Activated T-helper 2 cell treated with anti-CD3 and anti-CD28 coated beads, Interferon-gamma antibody, Interleukin-2, Interleukin-4, amounts not matched to agents 10 μg/mL and 5 μg/mL and 100 μg/mL, durations not matched to agents 14 hours and 24 hours and 36 hours (primary cell): ENCODE data around the gene SLC5A1. TPM values are rescaled to one million over a fixed set of nuclear protein-coding genes. Genes with fewer than 3 reads are reported as not detected.

Experiments used
- DNase-seq: peaks from one replicate; pipeline ENCODE4 v3.0.0; 2021; ENCODE audit warnings: low spot score
- H3K27ac Mint-ChIP-seq: one replicate; pipeline ENCODE4 v1.8.0; 2021; ENCODE audit warnings: mixed read lengths
- H3K27me3 Mint-ChIP-seq: one replicate; pipeline ENCODE4 v1.8.0; 2021; ENCODE audit warnings: low read depth, mixed read lengths
- H3K36me3 Mint-ChIP-seq: one replicate; pipeline ENCODE4 v1.8.0; 2021; ENCODE audit warnings: low read depth, mixed read lengths
- H3K4me1 Mint-ChIP-seq: one replicate; pipeline ENCODE4 v1.8.0; 2021; ENCODE audit warnings: low read depth, mixed read lengths
- H3K4me3 Mint-ChIP-seq: one replicate; pipeline ENCODE4 v1.8.0; 2021; ENCODE audit warnings: low read depth, mild to moderate bottlenecking, moderate library complexity, mixed read lengths
- H3K9me3 Mint-ChIP-seq: one replicate; pipeline ENCODE4 v1.8.0; 2021; ENCODE audit warnings: mixed read lengths
- intact Hi-C: fragments of 100-400 bp; cut with micrococcal nuclease; formaldehyde crosslinking; loops from one replicate; pipeline ENCODE4 v1.15.1; 2023
- total RNA-seq: library from RNA; stranded (reverse); gene quantifications from 2 replicates; pipeline ENCODE4 v1.2.3, GENCODE V29; 2022

SLC5A1 gene
- not detected in 2 replicates for total RNA-seq

DNA sequence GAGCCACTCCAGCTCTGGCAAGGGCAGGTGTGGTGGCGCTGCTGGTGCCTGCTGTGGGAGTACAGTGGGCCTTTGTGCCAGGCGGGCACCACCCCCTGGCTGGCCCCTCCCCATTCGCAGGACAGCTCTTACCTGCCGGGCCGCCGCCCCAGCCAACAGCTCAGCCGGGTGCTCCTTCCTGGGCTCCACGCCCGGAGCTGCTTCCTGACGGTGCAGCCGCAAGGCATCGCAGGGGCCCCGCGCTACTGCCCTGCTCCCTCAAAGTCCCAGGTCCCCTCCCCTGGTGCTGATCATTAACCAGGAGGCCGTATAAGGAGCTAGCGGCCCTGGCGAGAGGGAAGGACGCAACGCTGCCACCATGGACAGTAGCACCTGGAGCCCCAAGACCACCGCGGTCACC lies at the start of gene SLC5A1:
Gene SLC5A1 (plus strand): TSS at position 338 of the 400 bp plus-strand sequence. CDS start 21 bp downstream, at position 359.
- Mint-ChIP-seq H3K4me1 (no peaks in the 10 kb centered on the region), H3K36me3 (no peaks in the 10 kb centered on the region), H3K27me3 (peaks cover 71% of the 10 kb centered on the region), H3K27ac (no peak within 1 kb of the TSS), H3K9me3 (no peaks in the 10 kb centered on the region), H3K4me3 (no peak within 1 kb of the TSS)
- no peak for DNase-seq
- intact Hi-C loops, result no loop called here

DNA sequence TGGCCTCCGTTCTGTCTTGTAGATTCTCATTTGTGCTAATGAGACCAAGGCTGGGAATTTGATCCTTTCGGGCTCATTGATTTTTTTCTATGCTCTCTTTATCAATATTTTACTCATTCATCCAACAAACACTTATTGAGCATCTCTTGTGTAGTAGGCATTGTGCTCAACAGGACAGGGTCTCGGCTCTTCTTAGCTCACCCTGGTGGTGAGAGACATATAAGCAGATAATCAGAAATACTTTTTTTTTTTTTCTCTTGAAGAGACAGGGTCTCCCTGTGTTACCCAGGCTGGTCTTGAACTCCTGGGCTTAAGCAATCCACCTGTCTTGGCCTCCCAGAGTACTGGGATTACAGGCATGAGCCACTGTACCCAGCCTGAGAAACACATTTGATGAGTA lies 48.0 kb upstream of the SLC5A1 start:
- H3K27me3 Mint-ChIP-seq, result peaks cover 10% of the 10 kb centered on the region
- no peak overlapping the region for H3K4me3 Mint-ChIP-seq
- DNase-seq, result no peak

DNA sequence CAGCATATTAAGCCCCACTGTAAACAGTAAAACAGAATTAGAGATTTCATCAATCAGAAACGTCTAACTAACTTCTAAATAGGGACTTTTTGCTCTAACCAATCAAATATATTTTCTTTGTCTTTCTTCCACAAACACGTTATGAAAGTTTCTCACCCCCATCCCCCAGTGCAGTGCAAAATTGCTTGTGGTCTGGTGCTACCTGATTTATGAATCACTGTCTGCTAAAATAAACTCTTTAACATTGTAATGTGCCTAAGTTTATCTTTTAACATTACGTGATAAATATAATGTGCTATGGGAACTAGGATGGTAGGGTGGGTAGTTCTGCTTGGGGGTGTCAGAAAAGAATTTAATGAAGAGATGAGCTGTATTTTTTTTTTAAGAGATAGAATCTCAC lies 47.3 kb upstream of the SLC5A1 start:
- Mint-ChIP-seq H3K27ac (no peak overlapping the region), H3K4me3 (no peak overlapping the region), H3K36me3 (no peaks in the 10 kb centered on the region), H3K27me3 (peaks cover 5% of the 10 kb centered on the region), H3K9me3 (no peaks in the 10 kb centered on the region), H3K4me1 (no peaks in the 10 kb centered on the region)
- intact Hi-C loops, result no loop called here
- no peak for DNase-seq

More for the DNA sequence above, 48.0 kb upstream of the SLC5A1 start:
- Mint-ChIP-seq H3K36me3 (no peaks in the 10 kb centered on the region), H3K27ac (no peak overlapping the region), H3K4me1 (no peaks in the 10 kb centered on the region), H3K9me3 (no peaks in the 10 kb centered on the region)
- intact Hi-C loops, result no loop called here

DNA sequence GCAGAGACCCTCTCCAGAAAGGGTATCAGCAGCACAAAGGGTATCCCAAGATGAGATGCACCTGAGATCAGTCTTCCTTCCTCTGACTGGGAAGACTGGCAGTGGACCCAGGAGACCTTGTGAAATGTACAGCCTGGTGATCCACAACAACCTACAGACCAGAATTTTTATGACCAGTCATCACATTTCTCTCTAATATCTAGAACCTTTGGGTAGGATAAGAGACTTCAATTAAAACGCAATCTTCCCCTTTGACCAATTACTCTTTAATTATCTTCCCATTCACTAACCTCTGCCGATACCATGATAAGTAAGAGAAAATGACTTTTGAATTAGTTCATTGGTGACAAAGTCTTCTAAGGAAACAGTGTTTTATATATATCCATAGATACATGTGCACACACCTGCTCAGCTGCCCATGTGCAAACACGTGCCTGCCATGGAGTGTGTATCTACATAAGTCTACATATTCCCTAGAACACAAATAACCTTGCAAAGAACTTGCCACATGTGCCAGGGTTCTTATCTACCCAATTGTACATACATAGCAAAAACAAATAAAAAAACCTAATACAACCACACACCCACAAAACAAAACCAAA lies 44.2 kb upstream of the SLC5A1 start:
- Mint-ChIP-seq H3K27me3 (peaks cover 5% of the 10 kb centered on the region), H3K36me3 (no peaks in the 10 kb centered on the region), H3K4me1 (no peaks in the 10 kb centered on the region), H3K4me3 (no peak overlapping the region), H3K27ac (no peak overlapping the region), H3K9me3 (no peaks in the 10 kb centered on the region)
- no peak for DNase-seq
- intact Hi-C loops, result no loop called here

DNA sequence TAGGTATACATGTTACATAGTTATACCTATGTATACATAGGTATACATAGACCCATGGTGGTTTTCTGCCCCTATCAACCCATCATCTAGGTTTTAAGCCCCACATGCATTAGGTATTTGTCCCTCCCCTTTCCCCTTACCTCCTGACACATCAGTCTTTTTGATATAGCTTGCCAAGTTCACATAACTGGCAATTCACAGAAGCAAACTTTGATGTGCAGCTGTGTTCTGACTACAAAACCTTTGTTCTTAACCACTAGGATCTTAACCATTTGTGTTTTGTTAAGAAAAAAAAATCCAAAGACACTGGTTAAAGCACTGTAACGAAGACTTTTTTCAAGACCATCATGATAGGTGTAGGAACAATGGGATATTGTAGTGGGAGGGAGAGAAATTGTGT lies 42.9 kb upstream of the SLC5A1 start:
- H3K4me1 Mint-ChIP-seq, result no peaks in the 10 kb centered on the region
- no peak for DNase-seq
- no peaks in the 10 kb centered on the region for H3K9me3 Mint-ChIP-seq
- H3K36me3 Mint-ChIP-seq, result no peaks in the 10 kb centered on the region
- peaks cover 7% of the 10 kb centered on the region for H3K27me3 Mint-ChIP-seq
- no peak overlapping the region for H3K27ac Mint-ChIP-seq
- H3K4me3 Mint-ChIP-seq, result no peak overlapping the region
- intact Hi-C loops, result no loop called here

DNA sequence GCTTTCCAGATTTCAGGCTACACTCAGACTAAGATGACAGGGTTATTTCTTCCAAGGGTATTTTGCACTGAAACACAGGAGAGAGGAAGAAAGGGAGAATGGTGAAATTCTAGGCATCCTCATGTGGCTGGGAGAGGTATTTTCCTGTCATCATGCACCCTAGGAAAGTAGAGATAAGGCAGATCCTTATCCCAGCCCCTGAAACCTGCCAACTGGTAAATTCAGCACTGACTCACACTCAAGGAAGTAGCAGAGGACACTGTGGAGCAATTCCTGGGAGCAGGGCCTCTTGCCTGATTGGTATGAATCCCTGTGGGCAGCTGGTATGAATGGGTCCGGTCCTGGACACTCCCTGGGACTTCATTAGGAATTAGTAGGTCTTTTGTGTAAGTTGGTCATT lies 37.6 kb upstream of the SLC5A1 start:
- H3K36me3 Mint-ChIP-seq, result no peaks in the 10 kb centered on the region
- intact Hi-C loops, result no loop called here
- peaks cover 9% of the 10 kb centered on the region for H3K27me3 Mint-ChIP-seq
- H3K27ac Mint-ChIP-seq, result no peak overlapping the region
- DNase-seq, result no peak
- no peaks in the 10 kb centered on the region for H3K9me3 Mint-ChIP-seq
- no peaks in the 10 kb centered on the region for H3K4me1 Mint-ChIP-seq
- H3K4me3 Mint-ChIP-seq, result no peak overlapping the region

DNA sequence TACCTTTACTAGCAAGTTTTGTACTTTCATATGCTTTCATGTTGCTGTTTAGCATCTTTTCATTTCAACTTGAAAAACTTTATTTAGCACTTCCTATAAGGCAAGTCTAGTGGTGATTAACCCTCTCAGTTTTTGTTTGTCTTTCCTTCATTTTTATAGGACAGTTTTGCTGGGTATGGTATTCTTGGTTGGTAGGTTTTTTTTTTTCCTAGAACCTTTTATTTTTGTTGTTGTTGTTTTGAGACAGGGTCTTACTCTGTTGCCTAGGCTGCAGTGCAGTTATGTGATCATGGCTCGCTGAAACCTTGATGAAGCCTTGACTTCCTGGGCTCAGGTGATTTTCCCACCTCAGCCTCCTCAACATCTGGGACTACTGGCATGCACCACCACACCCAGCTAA lies 29.9 kb upstream of the SLC5A1 start:
- Mint-ChIP-seq H3K36me3 (peaks cover 4% of the 10 kb centered on the region), H3K27me3 (peaks cover 10% of the 10 kb centered on the region)

DNA sequence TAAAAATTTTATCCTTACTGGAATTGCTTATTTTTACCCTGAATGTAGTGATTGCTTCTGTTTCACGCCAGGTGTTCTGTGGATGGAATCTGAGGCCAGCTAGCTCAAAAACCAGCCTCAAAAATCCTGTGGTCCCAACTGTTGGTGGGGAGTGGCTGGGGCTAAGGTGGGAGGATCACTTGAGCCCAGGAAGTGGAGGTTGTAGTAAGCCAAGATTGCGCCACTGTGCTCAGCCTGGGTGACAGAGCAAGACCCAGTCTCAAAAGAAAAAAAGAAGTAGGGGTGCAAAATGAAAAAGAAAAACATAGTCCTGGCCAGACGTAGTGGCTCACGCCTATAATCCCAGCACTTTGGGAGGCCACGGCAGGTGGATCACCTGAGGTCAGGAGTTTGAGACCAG lies 27.0 kb upstream of the SLC5A1 start:
- peaks cover 11% of the 10 kb centered on the region for H3K4me1 Mint-ChIP-seq
- peaks cover 15% of the 10 kb centered on the region for H3K27me3 Mint-ChIP-seq
- intact Hi-C loops, result no loop called here
- peaks cover 4% of the 10 kb centered on the region for H3K36me3 Mint-ChIP-seq
- DNase-seq, result no peak
- H3K27ac Mint-ChIP-seq, result no peak overlapping the region
- H3K9me3 Mint-ChIP-seq, result peaks cover 26% of the 10 kb centered on the region
- no peak overlapping the region for H3K4me3 Mint-ChIP-seq

More for the DNA sequence above, 29.9 kb upstream of the SLC5A1 start:
- Mint-ChIP-seq H3K4me3 (no peak overlapping the region), H3K27ac (no peak overlapping the region), H3K9me3 (peaks cover 26% of the 10 kb centered on the region), H3K4me1 (peaks cover 4% of the 10 kb centered on the region)
- intact Hi-C loops, result no loop called here
- no peak for DNase-seq

DNA sequence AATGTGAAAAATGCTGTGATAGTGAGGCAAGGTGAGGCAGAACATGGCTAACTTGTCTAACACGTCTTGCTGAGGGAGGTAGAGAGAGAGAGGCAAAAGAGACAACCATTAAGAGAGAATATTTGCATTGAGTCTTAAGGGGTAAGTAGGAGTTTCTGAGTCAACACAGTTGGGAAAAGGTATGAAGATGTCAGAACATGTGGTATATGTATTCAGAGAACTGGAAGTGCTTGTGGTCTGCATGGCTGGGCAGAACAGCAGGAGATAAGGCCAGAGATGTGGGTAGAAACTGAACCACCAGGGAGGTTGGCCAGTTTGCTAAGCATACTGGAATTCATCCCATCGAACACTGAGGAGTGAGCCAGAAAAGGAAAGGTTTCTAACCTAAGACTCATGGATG lies 25.0 kb upstream of the SLC5A1 start:
- intact Hi-C loops, result no loop called here
- Mint-ChIP-seq H3K4me1 (peaks cover 11% of the 10 kb centered on the region), H3K27ac (no peak overlapping the region), H3K27me3 (peaks cover 17% of the 10 kb centered on the region), H3K36me3 (peaks cover 4% of the 10 kb centered on the region), H3K4me3 (no peak overlapping the region), H3K9me3 (peaks cover 14% of the 10 kb centered on the region)
- DNase-seq, result no peak

DNA sequence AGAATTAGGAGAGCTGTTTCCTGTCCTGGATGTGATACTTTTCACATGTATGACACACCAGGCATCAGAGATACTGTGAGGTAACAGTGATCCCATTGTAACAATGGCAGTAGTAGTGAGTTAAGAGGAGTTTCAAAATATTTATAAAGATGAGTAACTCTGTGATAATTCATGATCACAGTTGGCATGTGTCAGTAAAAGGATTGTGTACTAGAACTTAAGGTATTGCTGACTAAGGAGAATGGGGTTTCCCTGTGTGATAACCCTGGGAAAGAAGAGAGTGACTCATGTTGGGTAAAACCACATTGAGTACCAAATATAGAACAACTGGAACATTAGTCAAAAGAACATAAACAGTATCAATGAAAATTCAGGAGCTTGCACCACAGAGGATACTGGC lies 22.9 kb upstream of the SLC5A1 start:
- peaks cover 11% of the 10 kb centered on the region for H3K4me1 Mint-ChIP-seq
- H3K9me3 Mint-ChIP-seq, result peaks cover 3% of the 10 kb centered on the region
- no peaks in the 10 kb centered on the region for H3K36me3 Mint-ChIP-seq
- no peak overlapping the region for H3K4me3 Mint-ChIP-seq
- H3K27ac Mint-ChIP-seq, result no peak overlapping the region
- H3K27me3 Mint-ChIP-seq, result peaks cover 25% of the 10 kb centered on the region
- no peak for DNase-seq
- intact Hi-C loops, result no loop called here

DNA sequence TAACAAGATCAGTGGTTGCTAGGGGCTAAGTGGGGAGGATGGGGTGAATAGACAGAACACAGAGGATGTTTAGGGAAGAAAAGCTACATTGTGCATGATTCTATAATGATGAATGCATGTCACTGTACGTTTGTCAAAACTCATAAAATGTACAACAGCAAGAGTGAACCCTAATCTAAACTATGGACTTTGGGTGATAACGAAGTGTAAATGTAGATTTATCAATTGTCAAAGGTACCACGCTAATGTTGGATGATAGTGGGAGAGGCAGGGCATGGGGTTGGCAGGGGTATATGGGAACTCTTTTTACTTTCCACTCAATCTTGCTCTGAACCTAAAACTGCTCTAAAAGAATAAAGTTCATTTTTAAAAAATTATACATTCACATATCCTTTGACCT lies 21.3 kb upstream of the SLC5A1 start:
- no peak for DNase-seq
- Mint-ChIP-seq H3K27me3 (peaks cover 28% of the 10 kb centered on the region), H3K4me3 (no peak overlapping the region), H3K27ac (no peak overlapping the region), H3K9me3 (no peaks in the 10 kb centered on the region), H3K4me1 (peaks cover 13% of the 10 kb centered on the region), H3K36me3 (no peaks in the 10 kb centered on the region)
- intact Hi-C loops, result no loop called here

DNA sequence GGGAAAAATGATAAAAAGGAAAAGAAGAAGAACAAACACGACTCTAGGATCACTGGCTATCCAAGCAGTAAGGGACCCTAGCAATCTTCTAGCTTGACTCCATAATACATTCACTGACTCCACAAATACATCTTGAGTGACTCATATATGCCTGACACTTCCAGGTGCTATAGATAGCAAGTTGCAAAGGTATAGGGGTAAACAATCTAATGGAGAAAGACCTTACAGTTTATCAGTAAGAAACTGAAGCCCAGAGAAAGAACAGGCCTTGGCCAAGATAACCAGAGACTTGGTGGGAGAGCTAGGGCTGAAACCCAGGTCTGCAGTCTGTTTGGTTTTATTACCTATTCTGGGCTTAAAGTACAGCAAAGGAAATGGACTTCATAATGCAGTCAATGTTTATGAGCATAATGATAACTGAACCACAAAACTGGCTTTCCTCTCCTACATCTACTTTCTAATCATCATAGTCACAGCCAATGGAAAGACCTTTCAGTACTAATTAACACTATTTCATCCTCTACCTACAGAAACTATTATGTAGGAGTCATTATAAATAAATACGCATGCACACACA lies 19.7 kb upstream of the SLC5A1 start:
- Mint-ChIP-seq H3K4me3 (no peak overlapping the region), H3K4me1 (peaks cover 9% of the 10 kb centered on the region), H3K36me3 (no peaks in the 10 kb centered on the region), H3K27me3 (peaks cover 22% of the 10 kb centered on the region), H3K9me3 (no peaks in the 10 kb centered on the region), H3K27ac (no peak overlapping the region)
- intact Hi-C loops, result no loop called here
- DNase-seq, result no peak

DNA sequence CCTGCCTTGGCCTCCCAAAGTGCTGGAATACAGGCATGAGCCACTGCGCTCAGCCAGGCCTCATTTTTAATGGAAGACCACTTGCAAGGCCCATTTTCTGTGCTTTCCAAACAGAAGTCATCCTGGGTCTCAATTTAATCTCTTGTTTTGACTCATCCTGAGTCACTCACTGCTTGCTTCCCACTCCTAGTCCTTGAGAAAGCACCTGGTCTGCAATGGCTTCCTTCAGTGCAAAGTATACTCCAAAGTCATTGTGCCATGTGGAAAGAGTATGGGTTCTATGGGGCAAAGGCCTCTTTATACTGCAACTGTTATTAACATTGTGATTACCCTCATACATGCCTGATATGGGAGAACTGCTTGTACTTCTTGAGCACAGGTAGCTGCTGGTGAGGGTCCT lies 18.3 kb upstream of the SLC5A1 start:
- intact Hi-C loops, result no loop called here

More for the DNA sequence above, 18.3 kb upstream of the SLC5A1 start:
- no peak overlapping the region for H3K27ac Mint-ChIP-seq
- no peak for DNase-seq
- H3K9me3 Mint-ChIP-seq, result no peaks in the 10 kb centered on the region
- H3K36me3 Mint-ChIP-seq, result no peaks in the 10 kb centered on the region
- H3K27me3 Mint-ChIP-seq, result peaks cover 22% of the 10 kb centered on the region
- H3K4me1 Mint-ChIP-seq, result peaks cover 8% of the 10 kb centered on the region
- no peak overlapping the region for H3K4me3 Mint-ChIP-seq
